B cell (primary cell): ENCODE data around the gene MYO16.

Experiments used
- EZH2 ChIP-seq: IDR thresholded peaks from 2 replicates; pipeline ENCODE4 v1.6.1; 2012; ENCODE audit warnings: borderline replicate concordance, low read depth, mild to moderate bottlenecking, moderate library complexity, low read length; ENCODE audit not compliant: insufficient read depth, poor library complexity, severe bottlenecking
- TF ChIP-seq, protein P1 (sequence below): fragments of 200-600 bp; IDR thresholded peaks from one replicate; pipeline ENCODE4 v1.8.0; 2022; ENCODE audit warnings: antibody characterized with exemption, mild to moderate bottlenecking

GRCh38 chr13:108834193-108834592 is 204.8 kb downstream of the MYO16 start:
- TF ChIP-seq, protein P1, sequence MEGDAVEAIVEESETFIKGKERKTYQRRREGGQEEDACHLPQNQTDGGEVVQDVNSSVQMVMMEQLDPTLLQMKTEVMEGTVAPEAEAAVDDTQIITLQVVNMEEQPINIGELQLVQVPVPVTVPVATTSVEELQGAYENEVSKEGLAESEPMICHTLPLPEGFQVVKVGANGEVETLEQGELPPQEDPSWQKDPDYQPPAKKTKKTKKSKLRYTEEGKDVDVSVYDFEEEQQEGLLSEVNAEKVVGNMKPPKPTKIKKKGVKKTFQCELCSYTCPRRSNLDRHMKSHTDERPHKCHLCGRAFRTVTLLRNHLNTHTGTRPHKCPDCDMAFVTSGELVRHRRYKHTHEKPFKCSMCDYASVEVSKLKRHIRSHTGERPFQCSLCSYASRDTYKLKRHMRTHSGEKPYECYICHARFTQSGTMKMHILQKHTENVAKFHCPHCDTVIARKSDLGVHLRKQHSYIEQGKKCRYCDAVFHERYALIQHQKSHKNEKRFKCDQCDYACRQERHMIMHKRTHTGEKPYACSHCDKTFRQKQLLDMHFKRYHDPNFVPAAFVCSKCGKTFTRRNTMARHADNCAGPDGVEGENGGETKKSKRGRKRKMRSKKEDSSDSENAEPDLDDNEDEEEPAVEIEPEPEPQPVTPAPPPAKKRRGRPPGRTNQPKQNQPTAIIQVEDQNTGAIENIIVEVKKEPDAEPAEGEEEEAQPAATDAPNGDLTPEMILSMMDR, result no peak
- TF ChIP-seq EZH2, result no peak
